GM19099 (cell line): ENCODE measurements around the gene TPM4.

Experiments
- POLR2A ChIP-seq: IDR thresholded peaks from 3 replicates; pipeline ENCODE4 v1.6.1; 2011; ENCODE audit warnings: low read depth; ENCODE audit not compliant: insufficient read length; ENCODE audit errors: extremely low read depth

TPM4 gene

DNA sequence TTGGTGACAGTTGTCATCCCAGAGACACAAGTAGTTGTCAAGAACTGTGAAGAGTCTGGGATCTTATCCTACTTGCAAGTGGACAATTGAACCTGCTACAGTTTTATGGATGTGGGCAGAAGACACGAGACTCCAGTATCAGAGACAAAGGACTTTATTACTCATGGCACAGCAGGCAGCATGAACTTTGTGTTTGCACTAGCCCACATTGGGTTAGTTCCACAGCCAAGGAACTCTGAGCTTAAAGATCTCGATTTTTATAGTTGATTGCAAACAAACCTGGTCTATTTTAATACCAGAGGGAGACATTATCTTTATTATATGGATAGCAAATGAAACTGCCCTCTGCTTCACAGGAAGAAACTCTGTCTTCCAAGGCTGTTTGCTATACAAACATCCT is 16.0 kb upstream of the TPM4 start:
- TF ChIP-seq POLR2A: no peak

DNA sequence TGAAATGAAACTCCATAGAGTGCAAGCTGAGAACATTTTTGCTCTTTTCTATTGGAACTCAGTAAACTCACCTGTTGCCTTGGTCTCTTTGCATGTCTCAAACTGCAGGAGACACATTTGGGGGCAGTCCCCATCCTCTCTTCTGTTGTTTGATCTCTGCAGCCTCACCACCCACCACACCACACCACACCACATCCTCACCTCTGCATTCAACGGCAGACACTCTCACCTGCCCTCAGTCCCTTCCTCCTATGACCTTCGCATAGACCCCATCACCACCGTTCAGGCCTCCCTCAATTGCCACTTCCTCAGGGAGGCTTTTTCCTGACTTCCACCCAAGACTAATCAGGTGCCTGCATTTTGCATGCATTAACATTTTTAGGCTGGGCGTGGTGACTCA is 14.4 kb upstream of the TPM4 start:
- TF ChIP-seq POLR2A: no peak

DNA sequence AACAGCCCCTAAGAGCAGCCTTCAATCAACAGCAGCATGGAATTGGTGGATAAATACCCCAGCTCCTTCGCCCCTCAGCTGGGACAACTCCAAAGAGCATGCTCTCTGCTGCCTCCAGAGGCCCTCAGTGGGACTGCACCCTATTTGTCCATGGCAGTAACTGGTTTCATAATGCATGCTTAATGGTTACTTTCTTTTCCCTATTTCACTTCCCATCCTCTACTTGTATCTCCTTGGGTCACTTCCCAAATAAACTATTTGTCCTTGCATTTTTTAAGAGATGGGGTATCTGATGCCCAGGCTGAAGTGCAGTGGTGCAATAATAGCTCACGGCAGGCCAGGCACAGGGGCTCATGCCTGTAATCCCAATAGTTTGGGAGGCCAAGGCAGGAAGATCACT is 13.5 kb upstream of the TPM4 start:
- TF ChIP-seq POLR2A: no peak

DNA sequence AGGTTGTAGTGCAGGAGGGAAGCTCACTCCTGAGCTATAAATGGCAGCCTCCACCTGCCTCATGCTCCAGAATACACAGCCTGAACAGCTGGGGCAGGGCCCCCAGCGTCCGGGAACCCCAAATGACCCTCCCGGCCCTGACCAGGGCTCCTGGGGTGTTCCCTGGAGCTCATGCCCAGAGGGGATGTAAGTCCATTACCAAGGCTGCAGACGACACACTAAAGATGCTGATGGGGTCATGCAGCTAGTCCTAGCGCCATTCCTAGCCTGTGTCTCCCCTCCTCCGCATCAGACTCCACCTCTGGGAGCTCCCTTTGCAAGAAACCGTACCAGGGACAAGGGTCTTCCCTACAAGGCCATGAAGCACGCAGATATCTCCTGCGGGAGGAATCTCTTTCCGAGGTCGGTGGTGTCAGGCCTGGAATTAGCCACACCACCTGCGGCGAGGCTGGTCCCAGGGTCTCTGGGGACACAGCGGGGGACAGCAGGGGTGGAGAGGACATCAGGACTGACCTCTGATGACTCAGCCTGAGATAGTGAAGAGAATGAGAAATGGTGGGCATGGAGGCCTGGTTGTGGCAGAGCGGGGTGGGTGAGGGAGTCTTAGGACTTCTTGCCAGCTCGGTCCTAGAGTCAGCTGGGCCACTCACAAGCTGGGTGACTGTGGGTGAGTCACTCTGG is 11.9 kb upstream of the TPM4 start:
- TF ChIP-seq POLR2A: no peak

DNA sequence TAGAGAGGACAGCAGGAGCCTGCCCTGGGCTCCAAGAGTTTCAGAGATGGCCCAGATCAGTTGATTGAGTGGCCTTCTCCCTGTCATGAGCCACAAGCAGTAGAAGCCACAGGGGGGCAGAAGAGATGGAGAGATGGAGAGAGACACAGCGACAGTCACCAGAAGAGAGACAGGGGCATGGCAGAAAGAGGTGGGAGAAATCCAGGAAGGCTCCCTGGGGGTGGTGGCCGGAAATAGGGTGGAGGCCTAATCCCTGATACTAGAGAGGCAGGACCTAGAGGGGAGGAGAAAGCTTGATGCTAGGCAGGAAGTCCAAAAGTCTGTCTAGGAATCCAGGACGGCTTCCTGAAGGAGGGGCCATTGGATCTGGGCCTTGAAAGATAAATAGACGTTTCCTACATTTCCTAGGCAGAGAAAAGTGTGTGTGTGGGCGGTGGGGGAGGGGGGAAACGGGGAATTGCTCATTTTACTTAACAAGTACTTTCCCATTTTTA is 9.6 kb upstream of the TPM4 start:
- TF ChIP-seq POLR2A: no peak

- TF ChIP-seq POLR2A: no peak
Observed at GRCh38 chr19:16067205-16067938, 8.9 kb upstream of the TPM4 start.

- TF ChIP-seq POLR2A: no peak
Observed at GRCh38 chr19:16068696-16069259, 7.5 kb upstream of the TPM4 start.

GRCh38 chr19:16069813-16070365 is 6.4 kb upstream of the TPM4 start:
- TF ChIP-seq POLR2A: no peak

DNA sequence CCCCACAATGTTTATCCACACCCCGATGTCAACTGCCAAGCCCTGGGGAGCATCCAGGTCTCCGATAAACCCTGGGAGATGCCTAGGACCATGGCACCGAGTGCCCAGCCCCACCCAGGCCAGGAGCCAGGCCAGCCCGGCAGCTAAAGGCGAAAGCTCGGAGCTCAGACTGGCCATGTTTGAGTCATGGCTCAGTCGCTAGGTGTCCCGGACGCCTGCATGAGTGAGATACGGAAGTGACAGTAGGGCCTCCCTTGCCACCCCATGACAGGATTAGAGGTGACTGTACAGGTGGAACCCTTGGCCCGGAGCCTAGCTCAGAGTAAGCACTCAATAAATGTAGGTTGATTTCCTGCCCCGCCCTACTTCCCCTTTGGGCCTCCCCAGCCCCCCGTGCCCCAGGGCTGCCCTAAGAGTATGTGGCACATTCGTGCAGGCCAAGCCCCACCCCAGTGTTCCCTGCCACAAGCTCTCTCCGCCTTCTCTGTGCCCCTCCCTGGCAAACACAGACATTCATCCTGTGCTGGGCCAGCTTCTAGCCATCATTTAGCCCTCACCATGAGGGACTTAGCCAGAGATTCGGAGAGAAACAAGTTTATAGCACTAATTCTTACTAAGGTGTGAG is 5.8 kb upstream of the TPM4 start:
- TF ChIP-seq POLR2A: peak; percentile 52

DNA sequence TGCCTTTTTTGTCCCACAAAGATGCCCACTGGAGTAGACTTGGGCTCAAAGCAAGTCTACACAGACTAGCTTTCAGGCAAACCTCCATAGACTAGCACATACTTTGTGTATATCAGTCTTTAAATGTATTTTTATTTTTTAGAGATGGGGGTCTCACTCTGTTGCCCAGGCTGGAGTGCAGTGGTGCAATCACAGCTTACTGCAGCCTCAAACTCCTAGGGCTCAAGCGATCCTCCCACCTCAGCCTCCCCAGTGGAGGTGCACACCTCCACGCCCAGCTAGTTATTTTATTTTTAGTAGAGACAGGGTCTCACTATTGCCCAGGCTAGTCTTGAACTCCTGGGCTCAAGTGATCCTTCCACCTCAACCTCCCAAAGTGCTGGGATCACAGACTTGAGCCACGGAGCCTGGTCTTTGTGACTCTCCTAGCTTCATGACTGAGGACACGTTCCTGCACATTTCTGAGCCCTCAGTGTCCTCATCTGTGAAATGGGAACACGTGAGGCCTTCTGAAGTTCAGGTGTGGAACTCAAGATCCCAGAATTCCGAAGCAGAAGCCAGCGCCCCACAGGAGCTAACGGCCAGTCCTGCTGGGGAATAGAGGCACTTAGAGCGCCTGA is 5.1 kb upstream of the TPM4 start:
- TF ChIP-seq POLR2A: no peak

GRCh38 chr19:16073481-16073880 is 2.8 kb upstream of the TPM4 start:
- no peak for TF ChIP-seq POLR2A

DNA sequence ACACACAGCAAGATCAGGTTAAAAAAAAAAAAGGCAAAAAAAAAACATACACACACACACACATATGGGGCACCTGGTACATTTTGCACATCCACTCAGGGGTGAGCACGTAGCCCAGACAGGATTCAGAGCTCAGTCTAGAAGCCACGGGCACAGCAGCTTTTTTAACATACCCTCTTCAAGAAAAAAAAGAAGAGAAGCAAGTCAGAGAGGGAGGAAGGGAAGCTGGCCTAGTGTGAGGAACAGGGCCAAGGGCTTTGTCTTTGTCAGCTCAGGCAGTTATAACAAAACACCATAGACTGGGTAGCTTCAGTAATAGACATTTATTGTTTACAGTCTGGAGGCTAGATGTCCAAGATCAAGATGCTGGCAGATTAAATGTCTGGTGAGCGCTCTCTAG is 2.3 kb upstream of the TPM4 start:
- no peak for TF ChIP-seq POLR2A

DNA sequence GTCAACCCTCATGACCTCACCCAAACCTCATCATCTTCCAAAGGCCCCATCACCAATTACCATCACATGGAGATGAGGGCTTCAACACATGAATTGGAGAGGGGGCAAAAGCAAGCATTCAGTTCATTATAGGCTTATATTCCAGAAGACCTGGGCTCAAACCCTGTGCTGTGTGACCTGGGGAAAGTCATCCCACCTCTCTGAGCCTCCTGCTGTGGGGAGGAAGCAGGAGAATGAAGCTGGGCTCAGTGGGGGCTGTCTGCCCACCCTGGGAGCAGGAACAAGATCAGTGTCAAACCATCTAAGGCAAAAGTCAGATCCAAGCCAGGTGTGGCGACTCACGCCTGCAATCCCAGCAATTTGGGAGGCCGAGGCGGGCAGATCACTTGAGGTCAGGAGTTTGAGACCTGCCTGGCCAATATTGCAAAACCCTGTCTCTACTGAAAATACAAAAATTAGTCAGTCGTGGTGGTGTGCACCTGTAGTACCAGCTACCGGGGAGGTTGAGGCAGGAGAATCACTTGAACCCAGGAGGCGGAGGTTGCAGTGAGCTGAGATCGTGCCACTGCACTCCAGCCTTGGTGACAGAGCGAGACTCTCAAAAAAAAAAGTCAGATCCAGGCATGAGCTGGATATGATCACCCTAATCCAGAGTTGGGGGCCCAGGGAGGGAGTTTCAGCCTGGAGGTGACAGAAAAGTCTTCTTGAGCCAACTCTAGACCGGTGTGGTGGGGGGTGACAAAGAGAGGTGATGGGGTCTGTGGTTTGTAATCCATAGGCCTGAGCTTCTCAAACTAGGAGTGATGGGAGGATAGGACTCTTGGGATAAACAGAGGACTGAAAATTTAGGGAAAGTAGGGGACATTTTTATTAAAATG is 1.6 kb upstream of the TPM4 start:
- no peak for TF ChIP-seq POLR2A
